HEK293T (cell line): Measurements from ENCODE around the gene DAO.

Source experiments
- BHLHE40 ChIP-seq: fragments of 450-650 bp; IDR thresholded peaks from 2 replicates; pipeline ENCODE4 v1.6.1; 2016; ENCODE audit warnings: mild to moderate bottlenecking, moderate library complexity, borderline replicate concordance
- FOXA1 ChIP-seq: fragments of 450-650 bp; IDR thresholded peaks from 2 replicates; pipeline ENCODE4 v1.6.1; 2016; ENCODE audit warnings: mild to moderate bottlenecking
- NFRKB ChIP-seq: fragments of 450-650 bp; IDR thresholded peaks from 2 replicates; pipeline ENCODE4 v1.6.1; 2016; ENCODE audit warnings: mild to moderate bottlenecking, moderate library complexity
- SP1 ChIP-seq: fragments of 450-650 bp; IDR thresholded peaks from 2 replicates; pipeline ENCODE4 v1.6.1; 2017
- SUZ12 ChIP-seq: fragments of 450-650 bp; IDR thresholded peaks from 2 replicates; pipeline ENCODE4 v1.6.1; 2016; ENCODE audit warnings: mild to moderate bottlenecking

GRCh38 chr12:108832730-108833354, 47.0 kb upstream of the DAO start:
- TF ChIP-seq BHLHE40 (no peak), FOXA1 (no peak), SUZ12 (no peak), SP1 (no peak), NFRKB (no peak)
